ENCODE measurements around the gene GAA. TPM values are rescaled to one million over a fixed set of nuclear protein-coding genes. Genes with fewer than 3 reads are reported as not detected.

The GAA gene
- total and polyA plus RNA-seq, 11 donors, result 27.5 to 109 (median 46.0) TPM

DNA sequence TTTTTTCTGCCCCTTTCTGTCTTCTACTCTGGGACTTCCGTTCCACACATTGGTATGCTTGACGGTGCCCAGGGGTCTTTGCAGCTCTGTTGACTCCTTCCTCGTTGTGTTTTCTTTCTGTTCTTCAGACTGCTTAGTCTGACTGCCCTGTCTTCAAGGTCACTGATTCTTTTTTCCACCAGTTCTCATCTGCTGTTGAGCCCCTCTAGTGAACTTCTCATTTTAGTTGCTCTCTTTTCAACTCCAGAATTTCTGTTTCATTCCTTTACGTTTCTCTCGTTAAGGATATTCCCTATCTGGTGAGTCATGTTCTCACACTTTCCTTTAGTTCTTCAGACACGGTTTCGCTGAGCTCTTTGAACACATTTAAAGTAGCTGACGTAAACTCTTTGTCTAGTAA is 13.8 kb downstream of the GAA start:
- Histone ChIP-seq H3K27me3 (no peaks in the 10 kb centered on the region), H3K4me3 (no peak overlapping the region), H3K36me3 (peaks cover 0 to 35% (median 0%) of the 10 kb centered on the region in 9 donors), H3K4me1 (no peaks in the 10 kb centered on the region), H3K27ac (no peak overlapping the region), H3K9me3 (peaks cover 0 to 10% (median 0%) of the 10 kb centered on the region in 12 donors)
- DNase-seq (no peak), ATAC-seq (no peak)
- intact Hi-C loops (cut with DNase I), result no loop called here
- no peak for TF ChIP-seq POLR2A (IDR thresholded peaks at IDR 0.05)
- TF ChIP-seq, protein P1, sequence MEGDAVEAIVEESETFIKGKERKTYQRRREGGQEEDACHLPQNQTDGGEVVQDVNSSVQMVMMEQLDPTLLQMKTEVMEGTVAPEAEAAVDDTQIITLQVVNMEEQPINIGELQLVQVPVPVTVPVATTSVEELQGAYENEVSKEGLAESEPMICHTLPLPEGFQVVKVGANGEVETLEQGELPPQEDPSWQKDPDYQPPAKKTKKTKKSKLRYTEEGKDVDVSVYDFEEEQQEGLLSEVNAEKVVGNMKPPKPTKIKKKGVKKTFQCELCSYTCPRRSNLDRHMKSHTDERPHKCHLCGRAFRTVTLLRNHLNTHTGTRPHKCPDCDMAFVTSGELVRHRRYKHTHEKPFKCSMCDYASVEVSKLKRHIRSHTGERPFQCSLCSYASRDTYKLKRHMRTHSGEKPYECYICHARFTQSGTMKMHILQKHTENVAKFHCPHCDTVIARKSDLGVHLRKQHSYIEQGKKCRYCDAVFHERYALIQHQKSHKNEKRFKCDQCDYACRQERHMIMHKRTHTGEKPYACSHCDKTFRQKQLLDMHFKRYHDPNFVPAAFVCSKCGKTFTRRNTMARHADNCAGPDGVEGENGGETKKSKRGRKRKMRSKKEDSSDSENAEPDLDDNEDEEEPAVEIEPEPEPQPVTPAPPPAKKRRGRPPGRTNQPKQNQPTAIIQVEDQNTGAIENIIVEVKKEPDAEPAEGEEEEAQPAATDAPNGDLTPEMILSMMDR (IDR thresholded peaks at IDR 0.05), result no peak
- 93 to 95% (median 94%) methylated on average over 8 of the region's 8 CpGs for WGBS, 4 donors

DNA sequence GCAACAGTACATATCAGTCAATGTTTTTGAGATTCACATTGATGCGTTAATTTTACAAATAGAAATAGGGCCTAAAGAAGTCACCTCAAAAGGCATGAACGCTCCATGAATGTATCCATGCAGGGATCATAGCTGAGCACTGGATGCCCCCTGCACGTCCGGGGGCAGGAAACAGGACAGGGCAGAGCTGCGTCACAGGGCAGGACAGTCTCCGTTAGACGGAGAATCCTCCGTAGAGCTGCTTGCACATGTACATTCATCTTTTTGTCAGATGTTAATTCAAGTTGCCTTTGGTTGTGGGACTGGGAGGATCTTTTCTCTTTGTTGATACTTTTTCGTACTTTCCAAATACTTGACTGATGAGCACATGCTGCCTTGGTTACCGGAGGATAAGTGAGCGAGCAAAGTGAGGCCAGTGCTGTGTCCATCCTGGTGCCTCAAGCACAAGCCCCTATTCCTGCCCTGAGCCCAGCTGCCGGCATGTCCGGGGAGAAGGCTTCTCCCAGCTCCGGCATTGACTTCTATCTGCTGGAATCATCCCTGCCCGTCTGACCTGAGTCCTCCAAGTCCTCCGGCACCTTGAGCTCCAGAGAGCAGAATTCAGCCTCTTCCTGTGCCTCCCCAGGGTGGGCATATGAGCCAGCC is 15.0 kb downstream of the GAA start:
- Histone ChIP-seq H3K27ac (no peak overlapping the region), H3K4me1 (no peaks in the 10 kb centered on the region), H3K4me3 (no peak overlapping the region), H3K36me3 (peaks cover 0 to 29% (median 0%) of the 10 kb centered on the region in 9 donors), H3K27me3 (no peaks in the 10 kb centered on the region), H3K9me3 (peaks cover 0 to 10% (median 0%) of the 10 kb centered on the region in 12 donors)
- ATAC-seq (no peak), DNase-seq (no peak)
- 78 to 88% (median 86%) methylated on average over 16 of the region's 16 CpGs for WGBS, 4 donors
- intact Hi-C loops (cut with DNase I), result no loop called here
- no peak for TF ChIP-seq POLR2A (IDR thresholded peaks at IDR 0.05)
- TF ChIP-seq, protein P1 (IDR thresholded peaks at IDR 0.05), result no peak

DNA sequence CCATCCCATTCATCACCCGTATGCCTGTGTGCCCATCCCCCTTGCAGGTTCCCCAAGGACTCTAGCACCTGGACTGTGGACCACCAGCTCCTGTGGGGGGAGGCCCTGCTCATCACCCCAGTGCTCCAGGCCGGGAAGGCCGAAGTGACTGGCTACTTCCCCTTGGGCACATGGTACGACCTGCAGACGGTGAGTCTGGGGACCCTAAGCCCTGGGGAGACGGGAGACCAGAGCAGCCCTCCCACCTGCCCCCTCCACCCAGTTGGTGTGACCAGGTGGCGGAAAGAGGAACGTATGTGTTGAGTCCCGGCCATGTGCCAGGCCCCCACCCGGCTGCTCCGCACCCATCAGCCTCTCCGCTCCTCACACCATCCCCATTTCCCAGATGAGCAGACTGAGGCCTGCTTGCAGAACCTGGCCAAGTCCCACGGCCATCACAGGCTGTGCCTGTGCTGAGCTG is 15.6 kb downstream of the GAA start:
- H3K4me1 ChIP-seq, result no peaks in the 10 kb centered on the region
- H3K27ac ChIP-seq, result no peak overlapping the region
- TF ChIP-seq, protein P1 (IDR thresholded peaks at IDR 0.05), result no peak
- TF ChIP-seq POLR2A (IDR thresholded peaks at IDR 0.05), result no peak
- no peak for ATAC-seq
- H3K4me3 ChIP-seq, result no peak overlapping the region
- H3K27me3 ChIP-seq, result no peaks in the 10 kb centered on the region
- H3K9me3 ChIP-seq, result peaks cover 0 to 10% (median 0%) of the 10 kb centered on the region in 12 donors
- peaks cover 0 to 27% (median 0%) of the 10 kb centered on the region in 9 donors for H3K36me3 ChIP-seq
- intact Hi-C loops (cut with DNase I), result no loop called here
- no peak for DNase-seq
- WGBS, 4 donors, result 93 to 97% (median 95%) methylated on average over 12 to 13 of the region's 13 CpGs

DNA sequence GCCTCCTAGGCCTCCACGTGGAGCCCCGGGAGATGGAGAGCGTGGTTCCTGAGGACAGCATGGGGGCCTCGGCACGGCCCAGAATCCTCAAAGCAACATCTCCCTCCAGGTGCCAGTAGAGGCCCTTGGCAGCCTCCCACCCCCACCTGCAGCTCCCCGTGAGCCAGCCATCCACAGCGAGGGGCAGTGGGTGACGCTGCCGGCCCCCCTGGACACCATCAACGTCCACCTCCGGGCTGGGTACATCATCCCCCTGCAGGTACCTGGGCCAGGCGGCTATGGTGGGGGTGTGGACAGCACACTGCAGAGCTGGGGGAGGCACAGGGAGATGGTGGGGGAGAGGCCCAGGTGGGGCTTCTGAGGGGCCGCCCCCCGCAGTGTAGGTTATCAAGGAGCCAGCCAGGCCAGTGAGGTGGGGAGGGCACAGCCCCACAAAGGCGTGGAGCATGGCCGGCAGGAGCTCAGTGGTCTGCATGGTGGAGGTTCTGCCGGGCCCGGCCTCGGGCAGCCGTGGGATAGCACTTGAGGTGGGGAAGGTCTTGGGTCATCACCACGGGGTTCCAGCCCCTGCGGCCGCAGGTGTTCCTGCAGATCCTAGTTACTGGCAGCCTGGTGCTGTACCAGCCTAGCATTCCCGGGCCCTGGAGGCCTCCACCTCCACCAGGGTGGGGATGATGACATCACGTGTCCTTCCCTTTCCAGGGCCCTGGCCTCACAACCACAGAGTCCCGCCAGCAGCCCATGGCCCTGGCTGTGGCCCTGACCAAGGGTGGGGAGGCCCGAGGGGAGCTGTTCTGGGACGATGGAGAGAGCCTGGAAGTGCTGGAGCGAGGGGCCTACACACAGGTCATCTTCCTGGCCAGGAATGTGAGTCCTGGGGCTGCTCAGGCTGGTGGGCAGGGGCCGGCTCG is 16.4 kb downstream of the GAA start:
- H3K4me1 ChIP-seq, result no peaks in the 10 kb centered on the region
- DNase-seq, result no peak

More for the DNA sequence above, 16.4 kb downstream of the GAA start:
- peaks cover 0 to 10% (median 0%) of the 10 kb centered on the region in 12 donors for H3K9me3 ChIP-seq
- TF ChIP-seq POLR2A (IDR thresholded peaks at IDR 0.05), result no peak
- H3K27ac ChIP-seq, result no peak overlapping the region
- intact Hi-C loops (cut with DNase I), result no loop called here
- 87 to 92% (median 91%) methylated on average over 18 to 31 of the region's 31 CpGs for WGBS, 4 donors
- H3K4me3 ChIP-seq, result no peak overlapping the region
- peak in 2 of 4 donors; percentile 8 to 13 for ATAC-seq
- H3K36me3 ChIP-seq, result peaks cover 0 to 19% (median 0%) of the 10 kb centered on the region in 9 donors
- no peaks in the 10 kb centered on the region for H3K27me3 ChIP-seq
